OCI-LY7 (cell line): ENCODE data around the gene IGFALS. TPM values are rescaled to one million over a fixed set of nuclear protein-coding genes. Genes with fewer than 3 reads are reported as not detected.

ENCODE experiments used
- BruUV-seq: library from RNA; stranded (reverse); fragments of 400-500 nt; replicated peaks from 2 replicates; lab custom pipeline; 2021; lab: Mats Ljungman, UMichigan
- CTCF ChIA-PET: fragments of 300-600 bp; sonication (Branson Sonifier 250); formaldehyde crosslinking; loops from one replicate; lab custom pipeline; 2022; ENCODE audit warnings: antibody characterized with exemption; ENCODE audit not compliant: unreplicated experiment; lab: Charles Lee
- POLR2A ChIA-PET: fragments of 300-600 bp; sonication (Branson Sonifier 250); formaldehyde crosslinking; loops from one replicate; lab custom pipeline; 2022; ENCODE audit warnings: antibody characterized with exemption; lab: Charles Lee
- DNase-seq: peaks from one replicate; pipeline ENCODE4 v3.0.0-alpha.2; 2015; ENCODE audit warnings: low spot score
- H2AFZ ChIP-seq: fragments of 200-600 bp; sonication (generic), shearing (Covaris generic); 2 replicates; pipeline ENCODE4 v1.6.1; 2014; ENCODE audit warnings: mild to moderate bottlenecking, antibody characterized with exemption, low read length, moderate library complexity
- H3K27ac ChIP-seq: fragments of 200-600 bp; sonication (generic); 2 replicates; pipeline ENCODE4 v1.5.1; 2014; ENCODE audit warnings: mixed run types, low read depth, mild to moderate bottlenecking, moderate library complexity, low read length, inconsistent platforms; ENCODE audit not compliant: poor library complexity, severe bottlenecking
- H3K36me3 ChIP-seq: fragments of 200-600 bp; sonication (generic); 2 replicates; pipeline ENCODE4 v1.6.1; 2014; ENCODE audit warnings: mild to moderate bottlenecking, antibody characterized with exemption, low read length, moderate library complexity, mixed read lengths; ENCODE audit not compliant: insufficient read depth
- H3K4me1 ChIP-seq: fragments of 200-600 bp; sonication (generic); 2 replicates; pipeline ENCODE4 v1.5.1; 2014; ENCODE audit warnings: mild to moderate bottlenecking, low read length; ENCODE audit not compliant: insufficient read depth, poor library complexity, severe bottlenecking
- H3K4me2 ChIP-seq: fragments of 200-600 bp; sonication (generic); 2 replicates; pipeline ENCODE4 v1.6.1; 2014; ENCODE audit warnings: mild to moderate bottlenecking, low read length
- H3K4me3 ChIP-seq: fragments of 200-600 bp; sonication (generic); 2 replicates; pipeline ENCODE4 v1.5.1; 2014; ENCODE audit warnings: mild to moderate bottlenecking, low read depth, low read length; ENCODE audit not compliant: poor library complexity, severe bottlenecking
- H3K79me2 ChIP-seq: fragments of 200-600 bp; sonication (generic); 2 replicates; pipeline ENCODE4 v1.6.1; 2016; ENCODE audit warnings: low read depth, mild to moderate bottlenecking, low read length, moderate library complexity, mixed read lengths; ENCODE audit not compliant: insufficient read depth
- H3K9me2 ChIP-seq: fragments of 200-600 bp; sonication (generic); 2 replicates; pipeline ENCODE4 v1.6.1; 2016; ENCODE audit warnings: mild to moderate bottlenecking, low read length, mixed read lengths; ENCODE audit not compliant: insufficient read depth
- H3K9me3 ChIP-seq: fragments of 200-600 bp; sonication (generic); 2 replicates; pipeline ENCODE4 v1.6.1; 2014; ENCODE audit warnings: mild to moderate bottlenecking, mixed run types, low read length, mixed read lengths
- H4K20me1 ChIP-seq: fragments of 200-600 bp; sonication (generic); 2 replicates; pipeline ENCODE4 v1.6.1; 2014; ENCODE audit warnings: mild to moderate bottlenecking, antibody characterized with exemption, low read length, moderate library complexity, mixed read lengths; ENCODE audit not compliant: insufficient read depth
- EZH2phosphoT487 ChIP-seq: fragments of 200-600 bp; sonication (generic); IDR thresholded peaks from 2 replicates; pipeline ENCODE4 v1.6.1; 2018; ENCODE audit warnings: low read depth, borderline replicate concordance, mild to moderate bottlenecking, mixed run types, antibody characterized with exemption, low read length, moderate library complexity, mixed read lengths
- intact Hi-C: fragments of 100-400 bp; cut with micrococcal nuclease; formaldehyde crosslinking; loops from one replicate; pipeline ENCODE4 v1.10.0; 2022; ENCODE audit not compliant: unreplicated experiment
- total RNA-seq, 2 experiments: library from RNA; depleted of rRNA in 1 of 2; stranded (reverse); fragments of >200 nt in 1 of 2; shearing (Covaris generic) in 1 of 2; gene quantifications; 2 replicates each; pipeline ENCODE4 v1.2.3, GENCODE V29; 2014 to 2022
- TF ChIP-seq, protein P1 (sequence below): fragments of 200-600 bp; sonication (generic); conservative IDR thresholded peaks from 2 replicates; pipeline ENCODE4 v1.5.1; 2014; ENCODE audit warnings: mild to moderate bottlenecking, antibody characterized with exemption, low read length, moderate library complexity, mixed read lengths

The IGFALS gene
- total RNA-seq, 2 experiments from 2014 or later: 0.13 TPM; not detected in 1

DNA sequence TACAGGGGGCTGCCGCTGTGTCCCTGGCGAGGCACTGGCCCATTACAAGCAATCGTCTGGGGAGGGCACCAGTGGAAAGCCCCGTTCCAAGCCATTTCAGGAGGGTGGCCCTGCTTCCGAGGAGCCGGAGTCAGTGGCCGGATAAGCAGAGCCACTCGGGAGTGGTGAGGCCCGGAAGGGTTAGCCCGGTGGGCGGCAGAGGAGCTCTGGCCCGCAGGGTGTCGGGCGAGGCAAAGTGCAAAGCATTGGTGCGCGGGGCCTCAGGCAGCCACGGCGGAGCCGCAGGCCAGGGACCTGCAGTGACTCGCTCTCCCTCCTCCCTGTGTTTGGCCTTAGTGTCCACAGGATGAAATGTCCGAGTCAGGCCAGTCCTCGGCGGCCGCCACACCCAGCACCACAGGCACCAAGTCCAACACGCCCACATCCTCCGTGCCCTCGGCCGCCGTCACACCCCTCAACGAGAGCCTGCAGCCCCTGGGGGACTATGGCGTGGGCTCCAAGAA is 46.8 kb downstream of the IGFALS start:
- ChIA-PET CTCF (no interaction called here), POLR2A (no interaction called here)
- peaks cover 53% of the 10 kb centered on the region; the same call in 1 of the 2 replicates for H3K36me3 ChIP-seq

DNA sequence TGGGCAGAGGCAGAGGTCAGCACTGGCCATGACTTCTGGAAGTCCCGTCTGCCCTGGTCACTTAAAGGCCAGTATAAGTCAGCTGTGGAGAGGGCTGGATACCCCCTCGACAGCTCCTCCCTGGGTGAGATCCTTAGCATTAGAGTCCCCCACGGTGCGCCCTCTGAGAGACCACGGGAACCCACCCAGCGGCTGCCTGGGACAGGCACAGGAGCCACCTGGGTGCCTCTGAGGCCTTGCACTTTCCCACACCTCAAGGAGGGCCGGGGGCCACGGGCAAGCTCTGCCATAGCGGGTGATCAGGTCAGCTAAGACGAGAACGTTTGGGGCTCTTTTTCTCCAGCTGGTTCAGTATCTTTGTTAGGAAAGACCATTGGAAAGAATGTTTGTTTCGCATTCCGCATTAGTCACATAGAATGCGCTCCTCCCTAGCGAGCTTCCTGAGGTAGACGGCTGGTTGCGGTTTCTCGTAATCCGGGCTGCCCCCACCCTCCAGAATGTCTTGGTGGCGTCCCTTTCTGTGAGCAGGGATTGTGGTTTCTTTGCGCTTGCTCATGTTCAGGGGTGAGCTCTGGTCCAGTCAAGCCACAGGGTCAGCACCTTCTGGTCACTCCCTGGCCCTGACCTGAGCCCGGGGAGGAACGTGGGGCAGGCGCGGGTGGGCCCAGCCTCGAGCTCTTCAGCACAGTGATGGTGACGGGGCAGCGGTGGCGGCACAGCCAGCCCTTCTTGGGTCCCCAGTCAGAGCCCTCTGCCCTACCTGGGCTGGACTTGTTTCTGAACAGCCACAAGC is 47.4 kb downstream of the IGFALS start:
- TF ChIP-seq, protein P1, sequence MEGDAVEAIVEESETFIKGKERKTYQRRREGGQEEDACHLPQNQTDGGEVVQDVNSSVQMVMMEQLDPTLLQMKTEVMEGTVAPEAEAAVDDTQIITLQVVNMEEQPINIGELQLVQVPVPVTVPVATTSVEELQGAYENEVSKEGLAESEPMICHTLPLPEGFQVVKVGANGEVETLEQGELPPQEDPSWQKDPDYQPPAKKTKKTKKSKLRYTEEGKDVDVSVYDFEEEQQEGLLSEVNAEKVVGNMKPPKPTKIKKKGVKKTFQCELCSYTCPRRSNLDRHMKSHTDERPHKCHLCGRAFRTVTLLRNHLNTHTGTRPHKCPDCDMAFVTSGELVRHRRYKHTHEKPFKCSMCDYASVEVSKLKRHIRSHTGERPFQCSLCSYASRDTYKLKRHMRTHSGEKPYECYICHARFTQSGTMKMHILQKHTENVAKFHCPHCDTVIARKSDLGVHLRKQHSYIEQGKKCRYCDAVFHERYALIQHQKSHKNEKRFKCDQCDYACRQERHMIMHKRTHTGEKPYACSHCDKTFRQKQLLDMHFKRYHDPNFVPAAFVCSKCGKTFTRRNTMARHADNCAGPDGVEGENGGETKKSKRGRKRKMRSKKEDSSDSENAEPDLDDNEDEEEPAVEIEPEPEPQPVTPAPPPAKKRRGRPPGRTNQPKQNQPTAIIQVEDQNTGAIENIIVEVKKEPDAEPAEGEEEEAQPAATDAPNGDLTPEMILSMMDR: no peak
- no peak for TF ChIP-seq EZH2phosphoT487
- Histone ChIP-seq H3K4me1 (no peaks in the 10 kb centered on the region), H3K36me3 (peaks cover 48% of the 10 kb centered on the region; the same call in 1 of the 2 replicates), H3K4me3 (no peak overlapping the region), H3K9me3 (no peaks in the 10 kb centered on the region), H3K27ac (no peak overlapping the region), H2AFZ (no peak overlapping the region), H3K4me2 (no peak overlapping the region), H3K79me2 (no peaks in the 10 kb centered on the region), H4K20me1 (no peaks in the 10 kb centered on the region), H3K9me2 (no peaks in the 10 kb centered on the region)
- intact Hi-C loops: no loop called here
- POLR2A ChIA-PET: no interaction called here
- BruUV-seq: no TSS peak
- CTCF ChIA-PET: no interaction called here
- no peak for DNase-seq

More for the DNA sequence above, 46.8 kb downstream of the IGFALS start:
- no peaks in the 10 kb centered on the region for H3K9me3 ChIP-seq
- no TSS peak for BruUV-seq
- intact Hi-C loops: no loop called here
- no peak overlapping the region for H3K4me3 ChIP-seq
- no peak overlapping the region for H2AFZ ChIP-seq
- DNase-seq: no peak
- TF ChIP-seq, protein P1: no peak
- H3K9me2 ChIP-seq: no peaks in the 10 kb centered on the region
- H3K79me2 ChIP-seq: no peaks in the 10 kb centered on the region
- H3K27ac ChIP-seq: no peak overlapping the region
- H3K4me2 ChIP-seq: no peak overlapping the region
- no peaks in the 10 kb centered on the region for H3K4me1 ChIP-seq
- no peaks in the 10 kb centered on the region for H4K20me1 ChIP-seq
